ENCODE measurements around the gene SLC46A1.

GRCh38 chr17:28415886-28416285, 9.9 kb upstream of the SLC46A1 start:
- TF ChIP-seq CTCF (IDR thresholded peaks at IDR 0.05), result no peak
- TF ChIP-seq POLR2A (IDR thresholded peaks at IDR 0.05; ENCODE audit: low read depth), result no peak

Measured in esophagus muscularis mucosa (tissue), 3 donors.